Stimulated activated CD4-positive, alpha-beta T cell treated with anti-CD3 and anti-CD28 coated beads, Interleukin-15, amount 100 ng/mL, for 48 hours (primary cell): ENCODE measurements around the gene IQCK.
A peak's percentile ranks its signal among the peaks of the same experiment; 100 is the strongest.
"Not testable (repeated sequence)": the region's sequence is repeated elsewhere in the genome, so short reads cannot be mapped to it uniquely, and the experiment has no call there.

Experiments
- DNase-seq, 2 donors: peaks; one replicate each; pipeline ENCODE4 v3.0.0-alpha.2; 2020; ENCODE audit warnings: low read depth in 2 of 2

Gene IQCK

GRCh38 chr16:19717741-19718623 lies at the start of gene IQCK, which contains the start of gene KNOP1:
Gene IQCK (plus strand): TSS chr16:19718271. CDS start chr16:19718307, 36 bp downstream.
Gene KNOP1 (minus strand): TSS chr16:19718227. CDS start chr16:19715035, 3,192 bp downstream.
- peak; percentile 82 to 87 for DNase-seq

GRCh38 chr16:19672378-19672777 lies 45.7 kb upstream of the IQCK start:
- no peak for DNase-seq

DNA sequence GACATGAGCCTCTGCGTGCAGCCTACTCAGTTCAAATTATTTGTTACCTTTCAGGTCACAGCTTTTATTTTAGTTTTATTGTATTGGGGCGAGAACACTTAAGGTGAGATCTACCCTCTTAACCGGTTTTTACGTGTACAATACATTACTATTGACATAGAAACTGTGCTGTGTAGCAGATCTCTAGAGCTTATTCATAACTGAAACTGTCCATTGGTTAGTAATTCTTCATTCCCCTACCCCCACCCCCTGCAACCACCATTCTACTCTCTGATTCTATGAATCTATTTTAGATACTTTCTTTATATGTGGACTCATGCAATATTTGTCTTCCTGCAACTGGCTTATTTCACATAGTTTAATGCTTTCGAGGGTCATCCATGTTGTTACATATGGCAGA lies 43.6 kb upstream of the IQCK start:
- no peak for DNase-seq

- DNase-seq: no peak
These were observed 40.7 kb upstream of the IQCK start for GRCh38 chr16:19677402-19677801.

DNA sequence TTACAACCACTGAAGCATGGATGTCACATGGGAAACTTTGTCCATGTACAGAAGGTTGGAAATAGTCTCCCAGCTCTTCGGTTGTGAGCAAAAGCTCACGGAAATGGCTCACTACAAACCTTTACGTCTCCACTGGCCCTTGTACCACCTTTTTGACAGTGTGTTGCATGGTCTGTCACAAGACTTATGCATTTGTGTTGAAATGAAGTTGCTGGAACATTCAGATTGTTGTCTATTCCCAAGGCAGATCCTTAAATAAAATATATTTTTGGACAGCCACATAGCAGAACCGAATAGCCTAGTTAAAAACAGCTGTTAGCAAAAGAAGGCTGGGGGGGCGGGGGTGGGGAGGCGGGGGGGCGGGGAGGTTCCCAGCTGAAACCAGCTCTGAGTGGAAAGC lies 39.3 kb upstream of the IQCK start:
- no peak for DNase-seq

DNA sequence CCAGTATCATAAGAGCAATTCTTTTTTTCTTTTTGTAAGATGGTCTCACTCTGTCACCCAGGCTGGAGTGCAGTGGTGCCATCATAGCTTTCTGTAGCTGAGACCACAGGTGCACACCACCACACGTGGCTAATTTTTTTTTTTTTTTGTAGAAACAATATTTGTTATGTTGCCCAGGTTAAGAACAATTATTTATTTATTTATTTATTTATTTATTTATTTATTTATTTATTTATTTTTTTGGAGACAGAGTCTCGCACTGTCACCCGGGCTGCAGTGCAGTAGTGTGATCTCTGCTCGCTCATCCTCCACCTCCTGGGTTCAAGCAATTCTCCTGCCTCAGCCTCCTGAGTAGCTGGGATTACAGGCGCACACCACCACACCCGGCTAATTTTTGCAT lies 38.8 kb upstream of the IQCK start:
- DNase-seq: not testable (repeated sequence)

DNA sequence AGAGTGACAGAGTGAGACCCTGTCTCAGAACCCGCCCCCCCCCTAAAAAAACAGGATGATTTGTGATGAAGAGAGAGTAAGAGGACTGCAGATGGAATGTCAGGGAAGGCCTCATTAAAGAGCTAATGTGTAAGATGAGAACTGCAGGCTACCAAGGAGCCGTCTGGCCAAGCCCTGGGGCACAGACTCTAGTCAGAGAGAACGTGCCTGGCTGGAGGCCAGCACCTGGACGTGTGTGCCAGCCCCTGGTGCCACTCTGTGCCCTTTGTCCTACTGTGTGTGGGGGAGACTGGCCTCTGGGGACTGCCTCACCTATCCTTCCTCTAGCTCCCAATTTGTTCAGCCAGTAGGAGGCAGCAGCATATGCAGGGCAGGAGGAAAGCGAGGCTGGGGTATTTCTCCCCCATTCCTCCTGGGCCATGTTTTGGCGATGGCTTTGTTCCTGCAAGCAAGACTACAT lies 37.2 kb upstream of the IQCK start:
- DNase-seq: no peak

GRCh38 chr16:19681637-19682036 lies 36.4 kb upstream of the IQCK start:
- no peak for DNase-seq

DNA sequence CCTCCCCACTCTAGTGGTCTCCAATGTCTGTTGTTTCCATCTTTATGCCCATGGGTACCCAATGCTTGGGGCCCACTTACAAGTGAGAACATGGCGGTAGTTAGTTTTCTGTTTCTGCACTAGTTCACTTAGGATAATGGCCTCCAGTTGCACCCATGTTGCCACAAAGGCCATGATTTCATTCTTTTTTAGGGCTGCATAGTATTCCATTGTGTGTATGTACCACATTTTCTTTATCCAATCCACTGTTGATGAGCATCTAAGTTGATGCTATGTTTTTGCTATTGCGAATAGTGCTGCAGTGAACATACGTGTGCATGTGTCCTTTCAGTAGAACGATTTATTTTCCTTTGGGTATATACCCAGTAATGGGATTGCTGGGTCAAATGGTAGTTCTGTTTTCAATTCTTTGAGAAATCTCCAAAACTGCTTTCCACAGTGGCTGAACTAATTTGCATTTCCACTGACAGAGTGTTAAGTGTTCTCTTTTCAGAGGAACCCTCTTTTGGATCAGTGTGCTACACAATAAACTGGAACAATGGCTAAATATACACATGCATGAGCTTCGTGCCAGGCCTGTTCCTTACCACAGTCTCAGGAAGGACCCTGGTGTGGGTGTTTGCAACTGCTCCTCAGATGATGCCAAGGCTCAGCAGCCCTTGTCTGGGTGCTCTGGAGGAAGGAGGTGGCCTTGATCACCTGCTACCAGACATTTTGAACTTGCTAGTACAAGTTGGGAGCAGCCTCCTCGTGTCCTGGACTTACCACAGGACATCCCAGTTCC lies 34.4 kb upstream of the IQCK start:
- DNase-seq: no peak

- DNase-seq: no peak
These were observed 32.9 kb upstream of the IQCK start for GRCh38 chr16:19685176-19685575.

- DNase-seq: no peak
These were observed 30.8 kb upstream of the IQCK start for GRCh38 chr16:19687279-19687678.

- DNase-seq: no peak
These were observed 29.6 kb upstream of the IQCK start for GRCh38 chr16:19688396-19689024.

- no peak for DNase-seq
These were observed 28.7 kb upstream of the IQCK start for GRCh38 chr16:19689342-19689741.

GRCh38 chr16:19690196-19690595 lies 27.9 kb upstream of the IQCK start:
- DNase-seq: no peak

DNA sequence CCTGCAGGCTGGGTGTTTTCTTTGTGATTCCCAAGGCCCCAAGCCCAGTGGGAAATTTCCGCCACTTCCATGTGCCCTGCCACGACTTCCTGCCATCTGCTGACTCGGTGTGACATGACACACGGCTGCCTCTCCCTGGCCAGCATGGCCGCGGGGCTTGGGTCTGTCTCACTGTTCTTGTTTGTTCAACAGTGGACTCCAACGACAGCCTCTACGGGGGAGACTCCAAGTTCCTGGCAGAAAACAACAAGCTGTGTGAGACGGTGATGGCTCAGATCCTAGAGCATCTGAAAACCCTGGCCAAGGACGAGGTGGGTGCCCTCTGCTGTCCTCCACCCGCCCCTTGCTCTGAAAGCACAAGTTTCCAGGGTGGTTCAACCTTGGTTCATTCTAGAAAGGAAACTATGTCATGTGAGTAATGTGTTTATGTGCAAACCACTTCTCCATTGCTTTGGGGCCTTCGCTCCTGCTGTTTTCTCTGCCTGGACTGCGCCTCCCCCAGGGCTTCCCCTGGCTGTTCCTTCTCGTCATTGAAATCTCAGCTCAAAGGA lies 26.8 kb upstream of the IQCK start:
- no peak for DNase-seq

DNA sequence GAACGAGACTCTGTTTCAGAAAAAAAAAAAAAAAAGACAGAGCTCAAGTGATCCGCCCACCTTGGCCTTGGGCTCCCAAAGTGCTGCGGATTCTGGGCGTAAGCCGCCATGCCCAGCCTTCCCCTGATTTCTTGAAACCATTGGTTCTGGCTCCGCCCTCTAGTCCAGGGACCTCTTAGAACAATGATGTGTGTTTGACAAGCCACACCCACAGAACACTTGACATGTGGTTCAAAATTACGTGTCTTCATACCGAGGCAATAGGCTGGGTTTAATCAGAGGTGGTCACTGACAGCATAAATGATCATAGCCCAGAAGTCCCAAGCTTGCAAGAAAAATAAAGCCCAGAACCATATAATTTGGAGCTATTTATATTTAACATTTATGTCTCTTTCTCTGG lies 23.1 kb upstream of the IQCK start:
- DNase-seq: no peak

DNA sequence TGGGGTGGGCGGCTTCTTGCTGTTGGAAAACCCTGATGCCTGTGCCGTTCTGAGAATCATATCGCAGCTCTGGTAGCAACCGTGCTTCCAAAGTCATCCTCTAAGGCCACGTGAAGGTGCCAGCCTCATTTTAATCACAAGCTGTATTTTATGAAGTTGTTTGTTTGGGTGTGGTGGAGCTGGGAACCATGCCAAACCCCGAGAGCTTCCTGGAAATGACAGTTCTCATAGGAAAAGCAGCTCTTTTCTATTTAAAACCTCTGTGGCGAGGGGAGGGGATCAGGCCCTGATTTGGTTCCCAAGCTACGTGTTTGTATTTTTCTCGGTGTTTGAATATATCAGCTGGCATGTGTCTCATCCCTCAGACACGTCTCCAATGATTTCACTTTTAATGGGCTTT lies 21.7 kb upstream of the IQCK start:
- DNase-seq: no peak

- DNase-seq: no peak
These were observed 21.1 kb upstream of the IQCK start for GRCh38 chr16:19696961-19697360.

DNA sequence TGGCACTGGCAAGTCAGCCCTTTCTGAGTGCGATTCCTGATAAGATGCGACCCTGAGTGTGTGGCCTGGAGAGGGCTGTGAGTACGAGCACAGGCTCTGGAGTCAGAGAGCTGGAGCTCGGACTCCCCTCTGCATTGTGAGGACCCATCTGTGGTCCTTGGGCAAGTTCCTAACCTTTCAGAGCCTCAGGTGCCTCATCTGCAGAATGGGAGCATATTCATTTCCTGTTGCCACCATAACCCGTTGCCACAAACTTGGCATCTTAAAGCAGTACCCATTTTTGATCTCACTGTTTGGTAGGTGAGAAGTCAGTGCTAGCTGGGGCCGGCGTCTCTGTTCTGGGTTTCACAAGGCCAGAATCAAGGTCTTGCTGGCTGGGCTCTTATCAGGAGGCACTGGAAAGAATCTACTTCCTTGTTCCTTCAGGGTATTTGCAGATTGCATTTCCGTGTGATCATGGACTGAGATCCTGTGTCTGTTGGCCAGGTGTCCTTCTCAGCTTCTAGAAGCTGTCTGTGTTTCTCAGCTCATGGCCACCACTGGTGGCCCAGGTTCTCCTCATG lies 20.2 kb upstream of the IQCK start:
- no peak for DNase-seq

DNA sequence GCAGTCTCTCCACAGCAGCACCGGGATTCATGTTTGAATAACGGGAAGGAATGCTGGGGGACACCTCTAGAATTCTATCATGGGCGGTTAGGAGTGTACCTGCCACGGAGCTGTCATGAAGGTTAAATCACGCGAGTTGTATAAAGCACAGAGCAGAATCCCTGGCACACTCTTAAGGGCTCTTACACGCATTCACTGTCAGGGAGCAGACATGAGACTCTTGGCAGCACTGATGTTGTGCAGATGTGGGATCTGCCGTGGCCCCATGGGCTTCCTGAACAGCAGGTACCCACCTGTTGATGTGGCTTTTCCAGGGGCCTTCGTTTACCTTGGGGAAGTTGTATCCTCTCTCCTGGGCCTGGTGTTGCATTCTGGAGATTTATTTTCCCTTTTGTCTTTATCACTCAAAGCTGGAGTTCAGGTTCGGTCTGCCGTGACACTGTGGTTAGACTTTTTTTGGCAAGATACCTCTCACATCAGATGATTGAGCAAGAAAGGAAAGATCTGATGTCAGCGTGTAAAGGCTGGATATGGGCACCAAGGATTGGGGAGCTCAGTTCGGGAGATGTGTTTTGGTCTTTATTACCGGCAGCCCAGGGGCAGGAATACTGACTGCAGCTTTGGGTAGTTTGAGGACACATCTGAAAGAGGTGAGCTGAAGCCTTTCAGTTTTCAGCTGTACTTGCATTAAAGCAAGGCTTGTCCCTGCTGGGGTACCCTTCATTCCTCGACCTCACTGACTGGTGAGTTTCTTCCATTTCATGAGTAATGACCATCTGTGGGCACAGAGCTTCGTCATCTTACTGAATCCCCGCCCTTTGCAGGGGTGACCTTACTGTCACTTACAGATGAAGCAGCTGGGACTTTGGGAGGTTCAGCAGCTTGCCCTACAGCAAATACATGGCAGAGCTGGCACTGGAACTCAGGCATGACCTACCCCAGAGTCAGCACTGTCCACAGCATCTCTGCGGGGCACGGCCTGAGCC lies 19.3 kb upstream of the IQCK start:
- no peak for DNase-seq
